NCI-H146 (cell line): ENCODE measurements around the gene CD82.

Experiments
- DNase-seq: peaks from one replicate; lab custom pipeline; 2025; lab: John Stamatoyannopoulos, UW

CD82 gene

DNA sequence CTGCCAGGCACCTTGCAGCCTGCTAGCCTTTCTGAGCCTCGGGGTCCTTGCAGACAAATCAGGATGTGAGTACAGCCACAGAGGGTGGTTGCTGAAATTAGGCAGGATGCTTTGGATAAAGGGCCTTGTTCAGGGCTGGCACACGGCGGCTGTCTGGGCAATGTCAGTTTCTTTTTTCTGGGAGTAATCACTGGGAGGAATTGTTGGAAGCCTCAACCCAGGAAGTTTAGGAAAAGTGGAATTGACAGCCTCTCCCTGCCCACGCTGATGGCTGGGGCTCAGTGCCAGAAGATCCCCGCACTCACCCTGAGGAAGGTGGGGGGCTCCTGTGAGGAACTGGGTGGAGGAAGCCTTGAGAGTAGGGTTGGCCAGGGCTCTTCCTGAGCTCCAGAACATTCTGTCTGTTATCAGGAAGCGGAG is 37.4 kb downstream of the CD82 start:
- no peak for DNase-seq

DNA sequence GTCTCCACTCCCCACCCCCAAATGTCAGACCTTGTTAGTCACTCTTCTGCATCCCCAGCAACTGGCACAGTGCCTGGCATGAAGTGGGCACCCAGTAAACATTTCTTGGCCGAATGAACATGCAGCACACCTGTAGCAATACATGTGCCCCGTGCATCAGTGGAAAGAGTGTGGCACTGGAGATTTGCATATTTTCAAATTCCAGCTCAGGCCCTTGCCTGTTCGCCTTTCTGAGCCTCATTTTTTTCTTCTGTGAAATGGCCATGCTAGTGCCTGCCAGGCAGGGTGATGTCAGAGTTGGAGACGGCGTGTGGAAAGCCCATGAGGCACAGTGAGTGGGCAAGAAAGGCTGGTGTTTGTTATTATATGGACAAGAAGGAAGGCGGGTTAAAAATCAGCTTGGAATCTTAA is 38.7 kb downstream of the CD82 start:
- DNase-seq, result no peak

DNA sequence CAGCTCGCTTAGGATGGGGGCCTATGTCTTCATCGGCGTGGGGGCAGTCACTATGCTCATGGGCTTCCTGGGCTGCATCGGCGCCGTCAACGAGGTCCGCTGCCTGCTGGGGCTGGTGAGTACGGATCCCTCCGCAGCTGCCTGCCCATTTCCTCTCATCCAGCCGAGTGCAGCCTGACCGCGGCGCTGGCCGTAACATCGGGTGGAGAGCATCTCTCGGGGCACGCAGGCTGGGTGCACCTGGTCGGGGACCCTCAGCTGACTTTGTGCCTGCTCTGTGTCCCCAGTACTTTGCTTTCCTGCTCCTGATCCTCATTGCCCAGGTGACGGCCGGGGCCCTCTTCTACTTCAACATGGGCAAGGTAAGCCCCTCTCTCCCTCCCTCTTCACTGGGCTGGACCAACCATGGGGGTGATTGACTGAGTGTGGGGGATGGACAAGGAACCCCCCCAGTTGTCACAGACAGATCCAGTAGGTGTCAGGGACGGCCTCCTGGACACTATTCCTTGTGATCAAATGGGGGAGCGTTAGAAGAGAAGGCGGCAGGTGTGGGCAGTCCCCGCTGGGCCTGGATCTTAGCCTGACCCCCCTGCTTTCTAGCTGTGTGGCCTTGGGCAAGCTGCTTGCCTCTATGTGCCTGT is 39.7 kb downstream of the CD82 start:
- DNase-seq, result no peak

DNA sequence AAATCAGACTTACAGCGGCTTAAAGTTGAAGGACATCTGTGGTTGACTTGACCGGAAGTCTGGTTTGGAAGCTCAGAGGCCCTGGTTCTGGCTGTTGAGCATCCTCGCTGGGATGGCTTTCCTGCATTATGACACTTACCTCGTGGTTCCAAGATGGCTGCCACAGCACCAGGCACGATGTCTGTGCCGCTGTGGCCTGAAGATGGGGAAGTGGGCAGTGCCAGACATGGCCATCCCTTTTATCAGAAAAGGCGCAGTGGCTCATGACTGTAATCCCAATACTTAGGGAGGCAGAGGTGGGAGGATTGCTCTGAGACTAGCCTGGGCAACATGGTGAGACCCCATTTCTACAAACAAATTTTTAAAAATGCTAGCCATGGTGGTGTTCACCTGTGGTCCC is 40.5 kb downstream of the CD82 start:
- DNase-seq, result no peak

DNA sequence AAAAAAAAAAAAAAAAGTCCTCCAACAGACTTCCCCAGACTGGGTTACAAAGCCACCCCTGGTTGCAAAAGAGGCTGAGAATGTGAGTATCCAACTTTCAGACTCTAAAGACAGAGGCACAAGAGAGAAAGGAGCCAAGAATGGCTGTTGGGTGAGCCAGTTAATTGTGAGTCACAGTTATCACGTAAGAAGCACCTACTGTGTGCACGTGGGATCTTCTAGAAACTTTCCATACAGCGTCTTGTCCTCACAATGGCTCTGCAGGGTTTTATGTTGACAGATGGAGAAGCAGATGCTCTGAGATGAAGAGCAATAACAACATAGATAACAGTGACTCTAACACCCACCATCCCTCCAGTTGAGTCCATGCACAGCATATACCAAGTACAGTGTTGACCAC is 41.0 kb downstream of the CD82 start:
- DNase-seq, result no peak

DNA sequence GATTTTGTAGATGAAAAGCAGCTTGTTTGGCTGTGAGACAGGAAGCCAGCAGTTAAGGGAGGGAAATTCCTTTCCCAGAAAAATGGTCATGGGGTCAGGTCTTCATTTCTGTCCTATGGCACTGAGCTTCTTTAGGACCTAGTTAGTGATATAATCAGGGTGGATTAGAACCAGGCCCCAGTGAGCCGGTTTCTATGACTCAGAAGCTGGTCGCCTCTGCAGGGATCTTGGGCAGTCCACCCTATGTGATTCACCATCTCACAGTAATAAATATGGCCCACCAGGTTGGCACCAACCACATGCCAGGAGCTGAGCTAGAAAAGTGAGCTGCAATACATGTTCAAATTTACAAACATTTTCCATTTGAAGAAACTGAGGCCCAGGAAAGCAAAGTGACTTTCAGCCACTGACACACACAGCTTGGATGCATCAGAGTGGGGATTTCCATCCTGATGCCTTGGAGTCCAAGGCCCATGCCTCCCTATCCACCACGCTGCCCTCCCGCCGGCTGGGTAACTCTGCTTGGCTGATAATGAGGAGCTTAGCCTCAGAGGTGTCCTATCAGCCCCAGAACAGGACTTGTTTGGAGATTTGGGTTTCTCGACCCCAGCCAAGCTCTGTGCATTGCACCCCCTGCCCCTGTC is 42.0 kb downstream of the CD82 start:
- DNase-seq, result no peak

DNA sequence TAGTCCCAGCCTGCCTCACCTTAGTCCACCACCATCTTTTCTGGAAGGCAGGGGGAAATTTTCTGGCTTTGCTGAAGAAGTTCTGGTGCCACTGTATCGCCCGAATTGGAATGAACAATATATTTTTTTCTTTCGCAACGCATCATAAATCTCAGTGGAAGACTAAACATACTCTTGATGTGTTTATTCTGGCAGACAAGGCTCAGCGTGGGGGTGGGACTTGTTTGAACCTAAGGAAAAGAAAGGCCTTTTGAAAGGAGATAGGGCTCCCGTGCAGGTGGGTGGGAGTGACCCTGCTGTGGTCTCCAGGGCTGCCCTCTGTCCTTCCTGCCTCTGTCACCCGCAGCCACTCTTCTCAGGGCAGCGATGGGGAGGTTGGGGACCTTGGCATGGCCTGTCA is 42.5 kb downstream of the CD82 start:
- DNase-seq, result no peak

DNA sequence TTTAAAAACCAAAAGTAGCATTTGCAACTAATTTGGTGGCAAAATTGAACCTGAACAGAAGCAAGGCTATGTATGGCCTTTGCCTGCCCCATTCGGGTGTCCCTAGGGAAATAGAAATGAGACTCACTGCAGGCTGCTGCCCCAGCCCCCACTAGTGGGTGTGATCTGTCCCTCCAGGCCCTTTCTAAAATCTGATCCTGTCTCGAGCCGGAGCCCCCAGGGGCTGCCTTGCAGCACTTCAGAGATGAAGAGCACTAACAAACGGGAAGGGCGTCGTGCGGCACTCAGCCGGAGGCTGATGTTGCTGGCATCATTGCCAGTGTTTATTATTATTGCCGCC is 43.2 kb downstream of the CD82 start:
- DNase-seq, result no peak

DNA sequence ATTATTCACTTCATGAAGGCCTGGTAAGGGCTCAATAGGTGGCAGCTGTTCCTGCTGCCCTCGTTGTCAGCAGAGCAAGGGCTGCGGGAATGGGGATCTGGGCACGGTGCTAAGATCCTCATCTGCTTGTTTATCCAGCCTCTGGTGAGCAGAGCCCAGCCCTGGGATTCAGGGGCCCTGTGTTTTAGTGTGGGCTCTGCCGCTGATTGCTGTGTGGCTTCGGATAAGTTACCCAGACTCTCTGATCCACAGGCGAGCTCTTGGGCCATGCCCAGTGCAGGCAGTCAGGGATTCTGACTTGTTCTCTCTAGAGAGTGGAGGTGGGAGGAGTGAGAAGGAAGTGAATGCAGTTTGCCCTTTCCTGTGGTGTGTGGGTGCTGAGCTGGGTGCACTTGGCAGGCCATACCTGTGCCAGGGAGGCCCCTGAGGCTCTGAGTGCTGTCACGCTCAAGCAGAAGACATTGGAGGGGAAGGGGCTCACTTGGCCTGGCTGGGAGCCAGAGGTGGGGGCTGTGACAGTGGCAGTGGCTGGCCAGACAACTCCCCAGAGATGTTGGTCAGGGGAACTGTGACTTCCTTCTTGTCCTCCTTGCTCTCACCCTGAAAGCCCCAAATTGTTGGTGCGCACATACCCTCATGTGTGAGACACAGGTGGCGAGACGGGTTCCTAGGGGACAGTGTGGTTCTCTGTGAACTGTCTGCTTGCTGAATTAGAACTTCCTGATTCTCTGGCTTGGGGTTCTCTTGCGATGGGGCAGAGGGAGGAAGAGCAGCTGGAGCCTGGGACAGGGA is 43.7 kb downstream of the CD82 start:
- DNase-seq, result no peak

DNA sequence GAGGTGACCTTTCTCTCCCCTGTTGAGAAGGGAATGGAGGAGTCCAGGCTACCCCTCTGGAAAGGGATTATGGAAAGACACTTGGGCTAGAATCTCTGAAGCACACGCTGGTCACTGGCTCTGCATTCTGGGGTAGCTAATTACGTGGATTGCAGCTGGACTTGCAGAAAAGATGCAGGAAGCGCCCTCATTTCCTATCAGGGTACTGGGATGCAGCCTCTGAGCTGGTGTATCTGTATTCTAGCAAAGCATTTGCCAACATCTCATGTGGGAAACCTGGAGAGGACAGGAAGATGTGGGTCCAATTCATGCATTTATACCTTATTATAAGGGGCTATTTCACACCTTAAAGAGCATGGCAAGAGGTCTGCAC is 44.3 kb downstream of the CD82 start:
- no peak for DNase-seq

DNA sequence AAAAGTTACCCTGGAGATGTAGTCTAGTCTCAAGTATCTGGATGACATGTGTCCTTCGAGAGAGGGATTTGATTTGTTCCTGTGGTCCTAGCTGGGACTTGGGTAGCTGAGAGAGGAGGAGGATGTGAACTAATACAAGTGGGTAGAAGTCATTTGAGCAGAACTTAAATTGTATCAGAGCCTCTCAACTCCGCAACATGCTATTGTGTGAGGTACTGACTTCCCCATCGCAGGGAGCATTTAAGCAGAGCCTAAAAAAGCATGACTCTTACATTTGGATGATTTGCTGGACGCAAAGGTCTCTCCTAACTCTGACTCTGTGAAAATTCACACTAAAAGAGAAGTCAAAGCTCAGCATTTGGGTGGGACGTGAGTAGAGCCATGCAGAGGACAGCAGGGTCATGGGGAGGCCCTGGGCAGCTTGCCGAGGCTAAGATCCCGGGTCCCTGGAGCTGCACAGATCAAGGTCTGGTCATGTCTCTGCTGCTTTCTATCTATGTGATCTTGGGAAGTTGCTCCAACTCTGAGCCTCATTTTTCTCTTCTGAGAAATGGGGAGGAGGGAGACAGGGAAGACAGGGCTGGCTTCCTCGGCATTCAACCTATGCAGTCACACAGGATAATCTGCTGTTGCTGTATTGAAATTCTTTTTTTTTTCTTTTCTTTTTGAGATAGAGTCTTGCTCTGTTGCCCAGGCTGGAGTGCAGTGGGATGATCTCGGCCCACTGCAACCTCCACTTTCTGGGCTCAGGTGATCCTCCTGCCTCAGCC is 44.9 kb downstream of the CD82 start:
- no peak for DNase-seq

DNA sequence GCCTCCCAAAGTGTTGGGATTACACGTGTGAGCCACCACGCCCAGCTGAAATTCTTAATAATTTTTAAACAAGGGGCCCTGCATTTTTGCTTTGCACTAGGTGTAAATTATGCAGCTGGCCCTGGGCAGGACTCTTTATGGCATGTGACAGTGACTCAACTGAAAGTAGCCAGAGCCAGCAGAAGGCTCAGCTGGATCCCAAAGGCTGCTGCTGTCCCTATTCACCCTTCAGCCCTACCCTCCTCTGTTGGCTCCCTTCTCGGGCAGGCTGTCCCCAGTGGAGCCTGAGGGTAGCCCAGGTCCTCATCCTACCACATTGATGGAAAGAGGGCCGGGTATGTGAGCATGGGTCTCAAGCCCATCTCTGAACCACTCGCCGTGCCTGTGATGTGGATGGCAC is 45.6 kb downstream of the CD82 start:
- DNase-seq, result no peak

DNA sequence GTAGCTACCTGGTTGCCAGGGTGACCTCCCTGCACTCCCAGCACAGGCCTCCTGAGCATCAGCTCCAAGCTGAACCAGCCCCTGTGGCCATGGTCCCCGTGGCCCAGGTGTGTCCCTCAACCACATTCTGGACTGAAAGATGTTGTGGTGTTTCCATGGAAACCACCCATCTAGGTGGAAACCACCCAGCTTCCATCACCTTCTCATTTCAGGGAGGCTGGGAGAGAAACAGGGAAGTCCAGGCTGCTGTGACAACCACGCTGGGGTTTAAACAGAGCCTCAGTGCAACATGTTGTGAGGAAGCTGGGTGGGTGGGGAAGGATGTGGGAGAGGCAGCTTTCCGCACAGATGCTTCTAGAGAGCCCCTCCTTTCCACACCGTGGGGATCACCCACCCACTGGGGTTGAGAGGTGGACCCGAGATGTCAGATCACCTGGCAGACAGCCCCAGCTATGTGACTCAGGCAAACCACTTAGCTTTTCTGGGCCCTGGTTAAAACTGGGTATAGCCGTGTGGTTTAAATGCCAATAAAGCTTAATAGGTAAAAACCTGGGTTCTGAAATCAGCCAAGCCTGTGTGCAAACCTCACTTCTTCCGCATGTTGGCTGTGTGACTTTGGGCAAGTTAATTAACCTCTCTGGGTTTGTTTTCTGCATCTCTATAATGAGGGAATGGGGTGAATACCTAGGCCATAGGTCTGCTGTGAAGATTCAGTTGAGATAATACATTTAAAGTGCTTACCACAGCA is 46.4 kb downstream of the CD82 start:
- DNase-seq, result no peak

DNA sequence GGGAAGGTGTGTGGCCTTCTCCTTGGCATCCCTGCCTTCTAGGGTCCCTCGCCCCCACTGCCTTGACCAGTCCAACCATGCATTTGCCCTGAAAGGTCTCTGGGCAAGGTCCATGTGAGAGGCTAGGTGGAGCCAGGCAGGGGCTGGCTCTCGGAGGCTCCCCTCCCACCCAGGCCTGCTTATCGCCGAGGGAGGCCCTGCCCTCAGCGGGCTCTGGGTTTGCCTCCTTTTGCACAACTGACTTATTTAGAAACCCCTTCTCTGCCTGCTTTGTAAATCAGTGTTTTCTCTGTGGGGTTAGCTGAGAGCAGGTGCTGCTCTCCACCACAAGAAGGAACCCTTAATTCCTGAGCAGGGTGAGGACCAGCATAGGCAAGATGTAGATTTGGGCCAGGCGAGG is 47.7 kb downstream of the CD82 start:
- DNase-seq, result no peak

DNA sequence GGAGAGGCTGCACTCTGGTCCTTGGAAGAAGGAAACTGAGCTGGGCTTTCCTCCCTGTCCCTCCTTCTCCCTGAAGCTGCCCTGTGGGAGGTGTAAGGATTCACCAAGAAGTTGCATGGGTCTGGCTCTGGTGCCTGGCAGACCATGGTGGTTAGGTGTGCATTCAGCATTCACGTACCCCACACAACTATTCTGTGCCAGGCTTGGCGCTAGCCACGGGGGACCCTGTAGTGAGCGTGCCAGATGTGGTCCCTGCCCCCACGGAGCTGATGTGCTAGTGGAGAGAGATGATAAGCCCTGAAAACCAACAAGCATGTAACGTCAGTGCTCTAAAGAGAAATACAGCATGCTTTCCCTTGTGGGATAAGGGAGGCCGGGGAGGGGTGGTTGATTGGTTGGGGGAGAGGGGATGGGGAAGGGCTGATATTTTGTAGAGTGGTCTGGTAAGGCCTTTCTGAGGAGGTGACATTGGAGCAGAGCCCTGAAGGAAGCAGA is 48.9 kb downstream of the CD82 start:
- DNase-seq, result no peak

DNA sequence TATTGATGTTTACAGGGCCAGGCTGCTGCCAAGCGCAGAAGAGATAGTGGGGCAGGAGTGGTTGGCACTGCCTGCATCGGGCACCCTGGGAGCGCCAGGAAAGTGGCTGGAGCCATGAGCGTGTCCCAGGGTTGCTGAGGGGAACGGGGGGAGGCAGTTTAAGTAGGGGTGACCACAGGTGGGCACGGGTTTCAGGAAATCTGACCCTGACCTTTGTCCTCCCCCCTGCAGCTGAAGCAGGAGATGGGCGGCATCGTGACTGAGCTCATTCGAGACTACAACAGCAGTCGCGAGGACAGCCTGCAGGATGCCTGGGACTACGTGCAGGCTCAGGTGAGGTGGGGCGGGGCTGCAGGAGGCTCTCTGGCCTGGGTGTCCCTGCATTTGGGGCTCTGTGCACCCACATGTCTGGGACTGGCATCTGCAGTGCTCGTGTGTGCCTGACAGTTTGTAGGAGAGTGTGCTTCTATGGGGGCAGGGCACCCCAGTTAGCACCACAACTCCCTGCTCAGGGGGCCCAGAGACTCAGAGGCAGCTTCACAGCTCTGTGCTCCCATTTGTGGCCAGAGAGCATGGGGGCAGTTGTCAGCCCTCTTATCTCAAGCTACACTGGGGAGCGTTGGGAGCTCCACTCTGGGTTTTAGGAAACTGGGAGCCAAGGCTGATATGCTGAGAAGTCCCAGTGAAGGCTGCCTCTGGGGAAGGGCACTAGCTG is 49.7 kb downstream of the CD82 start:
- no peak for DNase-seq

DNA sequence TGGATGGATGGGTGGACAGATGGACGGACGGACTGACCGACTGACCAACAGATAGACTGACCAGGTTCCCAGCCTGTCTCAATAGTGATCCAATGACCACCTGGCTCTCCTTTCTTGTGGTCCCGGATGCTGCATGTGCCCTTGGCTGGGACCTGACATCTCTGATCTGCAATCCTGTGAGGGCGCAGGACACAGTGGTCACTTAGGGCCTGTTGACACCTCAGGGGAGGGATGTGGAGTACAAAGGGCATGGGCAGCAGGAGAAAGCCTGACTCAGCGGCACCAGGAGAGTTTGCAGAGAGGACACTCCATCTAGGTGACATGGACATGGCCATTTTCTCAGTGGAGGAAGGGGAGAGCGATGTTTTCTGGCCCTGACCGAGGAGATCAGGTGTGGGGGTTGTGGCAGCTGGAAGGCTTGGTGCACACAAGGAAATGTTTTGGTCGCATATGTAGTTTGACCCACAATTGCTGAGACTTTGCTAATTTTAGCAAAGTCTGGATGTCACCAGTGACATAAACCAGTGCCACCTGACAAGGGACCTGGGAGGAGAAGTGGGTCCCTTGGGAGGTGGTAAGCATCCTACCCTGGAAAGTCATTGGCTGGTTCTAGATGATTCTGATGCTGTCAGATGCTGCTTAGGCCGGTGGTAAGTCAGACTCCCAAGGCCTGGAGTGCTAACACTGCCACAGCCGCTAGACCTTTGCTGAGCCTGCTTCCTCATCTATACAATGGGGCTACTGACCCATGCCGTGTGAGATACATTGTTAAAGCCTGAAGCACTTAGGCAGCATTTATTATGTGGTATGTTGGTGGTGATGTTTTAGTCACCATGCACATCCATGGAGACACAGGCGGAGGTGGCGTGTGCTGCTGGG is 50.7 kb downstream of the CD82 start:
- DNase-seq, result no peak

DNA sequence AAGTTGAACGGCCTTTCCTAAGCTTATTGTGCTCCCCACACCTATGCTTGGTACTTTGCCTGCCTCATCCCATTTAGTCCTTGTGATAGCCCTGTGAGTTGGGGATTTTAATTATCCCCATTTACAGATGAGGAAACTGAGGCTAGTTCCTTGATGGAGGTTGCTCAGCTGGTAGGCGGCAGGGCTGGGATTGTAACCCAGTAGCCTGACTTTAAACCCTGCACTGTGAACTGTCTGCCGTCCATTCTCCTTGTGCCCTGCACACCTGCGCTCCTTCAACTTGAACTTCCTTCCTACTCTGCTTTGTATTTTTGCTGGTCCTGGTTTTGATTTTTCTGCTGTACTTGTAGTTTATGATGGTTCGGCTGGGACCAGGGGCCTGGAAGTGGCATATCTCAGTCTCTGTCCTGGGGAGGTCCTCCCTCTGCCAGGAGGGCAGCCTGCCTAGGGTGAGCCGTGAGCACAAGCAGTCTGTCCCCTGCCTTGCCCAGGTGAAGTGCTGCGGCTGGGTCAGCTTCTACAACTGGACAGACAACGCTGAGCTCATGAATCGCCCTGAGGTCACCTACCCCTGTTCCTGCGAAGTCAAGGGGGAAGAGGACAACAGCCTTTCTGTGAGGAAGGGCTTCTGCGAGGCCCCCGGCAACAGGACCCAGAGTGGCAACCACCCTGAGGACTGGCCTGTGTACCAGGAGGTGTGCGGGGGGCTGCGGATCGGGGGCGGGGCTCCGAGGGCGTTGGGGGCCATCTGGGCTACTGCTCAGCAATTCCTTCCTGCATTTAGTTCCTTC is 52.4 kb downstream of the CD82 start:
- no peak for DNase-seq
